HG03066 (cell line): ENCODE data around the gene PGGT1B.
A peak's percentile ranks its signal among the peaks of the same experiment; 100 is the strongest.

Experiments
- ATAC-seq: cut with Tn5 transposase; IDR thresholded peaks from one replicate; pipeline ENCODE4 v1.9.1; 2021; ENCODE audit warnings: low read depth; ENCODE audit not compliant: unreplicated experiment

The PGGT1B gene

DNA sequence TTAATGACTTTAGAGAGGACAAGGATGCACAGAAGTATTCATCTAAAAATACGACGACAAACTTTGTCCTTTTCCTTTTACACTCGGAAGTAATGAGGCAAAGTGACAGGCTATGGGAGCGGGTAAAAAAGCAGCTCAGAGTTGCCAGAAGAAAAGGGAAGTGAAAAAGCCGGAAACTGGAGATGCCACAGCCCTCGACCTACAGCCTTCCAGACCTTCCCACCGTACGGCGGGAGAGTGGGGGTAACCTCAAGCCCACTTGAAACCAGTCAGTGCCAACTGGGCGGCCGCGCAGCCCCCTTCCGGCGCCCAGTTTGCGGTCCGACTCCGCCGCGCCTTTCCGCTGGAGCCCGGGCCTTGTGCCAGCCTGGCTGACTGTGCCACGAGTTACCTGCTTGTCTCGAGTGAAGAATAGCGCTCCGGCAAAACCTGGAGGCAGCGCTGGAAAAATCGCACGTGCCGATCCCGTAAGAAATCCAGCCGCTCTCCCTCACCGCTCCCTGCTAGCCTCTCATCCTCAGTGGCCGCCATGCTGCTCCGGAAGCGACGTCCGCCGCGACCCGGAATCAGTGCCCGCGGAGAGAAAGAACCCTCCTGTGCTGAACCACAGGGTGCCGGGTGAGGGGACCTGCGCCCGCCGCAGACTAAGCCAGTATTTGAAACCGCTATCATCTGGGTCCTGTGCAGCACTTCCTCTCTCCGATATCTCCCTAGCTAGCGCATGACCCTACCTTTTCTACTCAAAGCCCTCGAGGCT, at the start of gene PGGT1B:
PGGT1B (minus strand) TSS at position 557 of the 757 bp plus-strand sequence; CDS start at position 531, 26 bp downstream.
- peak; percentile 91 for ATAC-seq

- no peak for ATAC-seq
Observed at GRCh38 chr5:115309751-115310370, 47.2 kb upstream of the PGGT1B start.

DNA sequence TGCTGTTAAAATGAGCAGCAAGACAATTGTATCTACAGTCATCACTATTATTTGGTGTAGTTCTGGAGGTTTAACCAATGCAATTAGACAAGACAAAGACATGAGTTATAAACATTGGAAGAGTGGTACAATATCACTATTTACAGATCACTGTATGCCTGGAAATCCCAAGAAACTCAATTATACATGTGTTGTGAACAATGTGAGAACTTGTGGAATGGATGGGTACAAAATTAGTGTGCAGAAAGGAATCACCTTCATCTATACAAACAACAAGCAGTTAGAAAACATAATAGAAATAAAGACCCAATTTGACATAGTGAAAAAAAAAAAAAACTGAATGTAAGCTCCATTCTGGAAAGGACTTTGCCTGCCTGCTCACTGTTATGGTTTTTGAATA, 46.1 kb upstream of the PGGT1B start:
- ATAC-seq: no peak

- ATAC-seq: no peak
Observed at GRCh38 chr5:115306011-115306536, 43.4 kb upstream of the PGGT1B start.

DNA sequence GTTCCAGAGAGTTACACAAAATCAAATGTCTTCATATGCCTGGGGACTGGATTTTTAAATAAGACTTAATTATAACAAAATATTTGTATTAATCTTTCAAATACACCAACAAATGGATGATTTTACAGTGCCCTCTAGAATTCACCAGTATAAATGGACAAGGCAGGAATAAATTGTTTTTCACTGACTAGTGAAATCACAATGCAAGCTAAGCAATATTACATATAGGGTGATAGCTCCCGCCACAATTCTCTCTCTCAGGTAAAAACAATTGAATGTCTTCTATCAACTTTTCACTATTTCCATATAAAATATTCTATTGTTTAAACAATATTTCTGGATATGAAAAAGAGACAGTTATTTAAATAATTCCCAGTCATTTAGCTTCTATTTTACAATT, 41.8 kb upstream of the PGGT1B start:
- ATAC-seq: no peak

- ATAC-seq: no peak
Observed at GRCh38 chr5:115298811-115299210, 36.1 kb upstream of the PGGT1B start.

DNA sequence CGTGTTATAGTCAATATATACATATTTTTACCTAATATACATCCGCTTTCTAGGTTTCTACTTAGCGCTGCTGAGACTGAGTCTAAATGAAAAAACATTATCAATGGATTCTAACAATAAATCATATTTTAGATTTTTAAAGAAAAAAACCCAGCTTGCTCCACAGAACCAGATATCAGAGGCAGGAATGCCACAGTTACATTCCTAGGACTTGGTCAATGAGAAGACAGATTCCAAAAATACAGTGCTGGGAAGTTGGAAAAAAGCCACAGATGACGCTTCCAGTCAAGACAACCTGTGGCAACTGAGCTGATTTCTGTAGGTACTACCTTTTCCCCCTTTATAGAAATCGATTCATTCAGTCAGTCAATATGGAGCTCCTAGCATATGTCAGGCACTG, 34.4 kb upstream of the PGGT1B start:
- ATAC-seq: no peak

GRCh38 chr5:115296124-115297022, 33.7 kb upstream of the PGGT1B start, which contains the start of gene CCDC112:
TSS of gene CCDC112 (minus strand) at chr5:115296654. CDS start at chr5:115296543, 111 bp downstream.
- peak; percentile 72 for ATAC-seq

DNA sequence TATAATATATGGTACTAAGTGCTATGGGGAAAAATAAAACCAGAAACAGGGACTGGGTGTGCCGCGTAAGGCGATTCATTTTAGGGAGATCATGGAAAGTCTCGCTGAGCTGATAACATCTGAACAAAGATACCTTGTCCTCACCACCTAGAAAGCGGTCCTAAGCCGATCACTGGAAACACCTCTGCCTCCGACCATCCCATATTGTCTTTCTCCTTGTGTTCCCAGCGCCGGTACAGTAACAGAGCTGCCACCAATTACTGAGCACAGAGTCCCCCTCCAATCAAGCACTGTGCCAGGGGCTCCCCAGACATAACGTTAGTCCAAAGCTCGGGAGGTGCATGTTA, 33.1 kb upstream of the PGGT1B start:
- ATAC-seq: no peak

- ATAC-seq: no peak
Observed at GRCh38 chr5:115291397-115291796, 28.7 kb upstream of the PGGT1B start.

GRCh38 chr5:115289104-115289503, 26.4 kb upstream of the PGGT1B start:
- ATAC-seq: no peak

DNA sequence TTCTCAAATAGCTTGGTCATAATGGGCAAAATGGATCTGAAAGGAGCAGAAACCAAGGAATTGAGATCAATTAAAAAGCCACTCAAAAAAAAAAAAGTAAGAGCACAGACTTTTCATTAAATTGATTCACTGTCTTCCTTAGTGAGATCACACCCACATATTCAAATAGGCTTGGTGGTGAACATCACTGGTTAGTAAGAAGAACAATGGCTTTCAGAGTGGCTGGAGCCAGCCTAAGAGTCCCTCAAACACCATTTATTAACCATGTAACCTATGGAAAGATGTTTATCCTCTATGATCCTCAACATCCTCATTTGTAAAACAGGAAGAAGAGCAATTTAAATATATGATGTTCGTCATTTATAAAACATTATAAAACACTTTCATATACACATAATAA, 21.3 kb upstream of the PGGT1B start:
- no peak for ATAC-seq

DNA sequence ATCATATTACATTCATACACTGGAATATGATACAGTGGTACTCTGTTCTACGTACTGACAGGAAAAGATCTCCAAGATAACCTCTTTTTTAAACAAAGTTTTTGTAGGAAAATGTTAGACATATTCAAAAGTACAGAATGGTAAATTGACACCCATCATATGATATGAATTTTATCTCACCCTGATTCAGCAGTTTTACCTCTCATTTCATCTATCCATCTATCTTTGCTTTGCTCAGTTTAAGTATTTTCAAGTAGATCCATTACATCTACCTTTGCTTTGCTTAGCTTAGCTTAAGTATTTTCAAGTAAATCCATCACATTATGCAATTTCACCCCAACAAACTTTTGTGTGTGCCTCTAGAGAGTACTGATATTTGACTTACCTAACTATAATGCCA, 19.5 kb upstream of the PGGT1B start:
- ATAC-seq: no peak

GRCh38 chr5:115274584-115274983, 11.9 kb upstream of the PGGT1B start:
- ATAC-seq: no peak

- no peak for ATAC-seq
Observed at GRCh38 chr5:115272297-115272958, 9.8 kb upstream of the PGGT1B start.

GRCh38 chr5:115271295-115272050, 8.8 kb upstream of the PGGT1B start:
- ATAC-seq: no peak

GRCh38 chr5:115267617-115268016, 4.9 kb upstream of the PGGT1B start:
- ATAC-seq: no peak

DNA sequence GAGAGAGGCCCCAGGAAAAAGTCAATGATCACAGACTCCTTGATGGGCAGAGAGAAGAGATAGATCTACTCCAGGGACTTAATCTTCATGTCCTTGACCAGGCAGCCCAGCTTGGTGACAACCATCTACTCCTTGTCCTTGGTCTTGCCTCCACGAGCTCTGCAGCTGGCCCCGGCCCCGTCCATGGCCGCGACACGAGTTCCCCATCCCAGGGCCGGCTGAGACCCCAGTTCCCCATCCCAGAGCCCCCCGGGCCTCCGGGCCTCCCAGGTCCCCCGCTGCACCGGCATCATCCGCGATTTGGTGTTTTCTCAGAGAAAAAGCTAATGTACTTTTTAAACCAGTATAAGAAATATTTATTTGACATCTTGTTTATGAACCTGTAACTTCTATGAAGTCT, 2.5 kb upstream of the PGGT1B start:
- no peak for ATAC-seq

- no peak for ATAC-seq
Observed at GRCh38 chr5:115264786-115265185, 2.1 kb upstream of the PGGT1B start.

GRCh38 chr5:115263078-115263380, 352 bp upstream of the PGGT1B start:
- ATAC-seq: no peak
